Progenitor cell of endocrine pancreas (in vitro differentiated cells): ENCODE measurements around the gene TTC36. TPM values are rescaled to one million over a fixed set of nuclear protein-coding genes. Genes with fewer than 3 reads are reported as not detected.

Experiments
- DNase-seq: peaks from one replicate; pipeline ENCODE4 v3.0.0; 2021; ENCODE audit warnings: low spot score; ENCODE audit not compliant: unreplicated experiment
- H3K27ac Mint-ChIP-seq: 2 replicates; pipeline ENCODE4 v1.8.0; 2021; ENCODE audit warnings: mild to moderate bottlenecking, moderate library complexity, mixed read lengths
- H3K27me3 Mint-ChIP-seq: 2 replicates; pipeline ENCODE4 v1.8.0; 2021; ENCODE audit warnings: mixed read lengths
- H3K36me3 Mint-ChIP-seq: 2 replicates; pipeline ENCODE4 v1.8.0; 2022; ENCODE audit warnings: mixed read lengths; ENCODE audit not compliant: insufficient read depth
- H3K4me1 Mint-ChIP-seq: 2 replicates; pipeline ENCODE4 v1.8.0; 2021; ENCODE audit warnings: low read depth, mixed read lengths
- H3K4me3 Mint-ChIP-seq: 2 replicates; pipeline ENCODE4 v1.8.0; 2021; ENCODE audit warnings: low read depth, mild to moderate bottlenecking, moderate library complexity, mixed read lengths
- H3K9me3 Mint-ChIP-seq: 2 replicates; pipeline ENCODE4 v1.8.0; 2021; ENCODE audit warnings: low read depth, mixed read lengths
- CTCF ChIP-seq: fragments of 200-600 bp; sonication (generic); IDR thresholded peaks from one replicate; pipeline ENCODE4 v1.5.0; 2021; ENCODE audit warnings: antibody characterized with exemption, mild to moderate bottlenecking; ENCODE audit not compliant: unreplicated experiment
- total RNA-seq: library from RNA; stranded (reverse); gene quantifications from 2 replicates; pipeline ENCODE4 v1.2.1, GENCODE V29; 2021

The TTC36 gene
- total RNA-seq, 1 donor from 2014 or later, result 3.3 TPM

GRCh38 chr11:118529584-118530175, 2.4 kb downstream of the TTC36 start:
- peaks cover 3% of the 10 kb centered on the region for H3K36me3 Mint-ChIP-seq
- peak overlapping the region; percentile 97 for H3K4me3 Mint-ChIP-seq
- H3K27me3 Mint-ChIP-seq, result no peaks in the 10 kb centered on the region
- TF ChIP-seq CTCF, result no peak
- H3K9me3 Mint-ChIP-seq, result no peaks in the 10 kb centered on the region
- H3K4me1 Mint-ChIP-seq, result peaks cover 23% of the 10 kb centered on the region
- no peak for DNase-seq
- H3K27ac Mint-ChIP-seq, result peak overlapping the region; percentile 91

- H3K4me1 Mint-ChIP-seq, result peaks cover 23% of the 10 kb centered on the region
- H3K4me3 Mint-ChIP-seq, result peak overlapping the region; percentile 97
- H3K27me3 Mint-ChIP-seq, result no peaks in the 10 kb centered on the region
- no peak for DNase-seq
- no peaks in the 10 kb centered on the region for H3K9me3 Mint-ChIP-seq
- peak overlapping the region; percentile 91 for H3K27ac Mint-ChIP-seq
- H3K36me3 Mint-ChIP-seq, result no peaks in the 10 kb centered on the region
- TF ChIP-seq CTCF, result no peak
These were observed 3.0 kb downstream of the TTC36 start for GRCh38 chr11:118530180-118530682.

GRCh38 chr11:118530683-118531596, 3.7 kb downstream of the TTC36 start, which contains the start of gene TMEM25:
Gene TMEM25 (plus strand): TSS chr11:118531192. CDS start chr11:118531802, 610 bp downstream.
- Mint-ChIP-seq H3K4me3 (peak within 1 kb of the TSS; percentile 97), H3K4me1 (peaks cover 23% of the 10 kb centered on the region), H3K36me3 (no peaks in the 10 kb centered on the region), H3K9me3 (no peaks in the 10 kb centered on the region), H3K27me3 (no peaks in the 10 kb centered on the region), H3K27ac (peak within 1 kb of the TSS; percentile 96)
- peak; percentile 72 for DNase-seq
- no peak for TF ChIP-seq CTCF

- peak overlapping the region; percentile 97 for H3K4me3 Mint-ChIP-seq
- H3K36me3 Mint-ChIP-seq, result no peaks in the 10 kb centered on the region
- peaks cover 22% of the 10 kb centered on the region for H3K4me1 Mint-ChIP-seq
- H3K9me3 Mint-ChIP-seq, result no peaks in the 10 kb centered on the region
- no peak for TF ChIP-seq CTCF
- H3K27ac Mint-ChIP-seq, result peak overlapping the region; percentile 96
- no peak for DNase-seq
- H3K27me3 Mint-ChIP-seq, result no peaks in the 10 kb centered on the region
These were observed 4.4 kb downstream of the TTC36 start for GRCh38 chr11:118531597-118532084.

- Mint-ChIP-seq H3K4me3 (peak overlapping the region; percentile 97), H3K27me3 (no peaks in the 10 kb centered on the region), H3K36me3 (no peaks in the 10 kb centered on the region), H3K4me1 (peaks cover 18% of the 10 kb centered on the region), H3K27ac (peak overlapping the region; percentile 96), H3K9me3 (no peaks in the 10 kb centered on the region)
- TF ChIP-seq CTCF, result no peak
- no peak for DNase-seq
These were observed 4.8 kb downstream of the TTC36 start for GRCh38 chr11:118532091-118532490.
